ENCODE measurements around the gene SMAD3. TPM values are rescaled to one million over a fixed set of nuclear protein-coding genes. Genes with fewer than 3 reads are reported as not detected.

Gene SMAD3
- total and polyA plus RNA-seq, 2 of the 8 experiments (the other 6 are each of a cell fraction or from before 2014, with no cell fraction given) = 10.1 to 12.4 TPM

DNA sequence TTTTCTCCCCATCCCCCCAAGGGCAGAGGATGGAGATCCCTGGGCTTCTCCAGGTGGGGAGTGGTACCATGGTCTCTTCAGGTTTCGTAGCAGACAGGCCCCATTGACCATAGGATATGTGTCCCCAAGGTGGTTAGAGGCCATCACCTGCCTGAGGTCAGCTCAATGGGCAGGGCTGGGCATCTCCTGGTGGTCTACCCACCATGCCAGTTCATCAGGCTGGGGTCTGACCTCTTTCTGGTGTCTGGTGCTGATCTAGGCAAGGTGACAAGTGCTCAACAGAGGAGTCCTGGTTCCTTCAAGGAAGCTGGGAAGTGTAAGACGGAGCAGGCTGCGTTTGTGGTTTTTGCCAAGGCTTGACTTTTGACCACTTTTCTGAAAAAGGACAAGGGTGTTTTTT lies 71.4 kb downstream of the SMAD3 start:
- POLR2A ChIA-PET (ENCODE audit: partially characterized antibody) = interaction anchor here (0.5 kb wide), 1 partner anchor 41 kb away, joined by 4 read pairs; no protein-coding TSS in a partner anchor
- no peak overlapping the region; the same call in 1 of the 2 replicates for H2BK5ac ChIP-seq (ENCODE audit: low read depth, low read length)
- no peaks in the 10 kb centered on the region for H3K79me1 ChIP-seq (ENCODE audit: low read depth, low read length)
- no peak overlapping the region for H2BK20ac ChIP-seq (ENCODE audit: low read length)
- H4K91ac ChIP-seq (replicated peaks; ENCODE audit: insufficient read length, low read length) = peak overlapping the region; percentile 61
- no peak overlapping the region for H2AFZ ChIP-seq (ENCODE audit: low read length)
- no peak overlapping the region for H3K56ac ChIP-seq (replicated peaks; ENCODE audit: insufficient read length, low read depth, low read length)
- no peak overlapping the region for H3K4me2 ChIP-seq (ENCODE audit: insufficient read depth in 1 of 2, low read depth in 2 of 2, low read length in 2 of 2)
- H3K4me3 ChIP-seq (ENCODE audit: extremely low read depth in 1 of 4, insufficient read depth in 2 of 4, low read depth in 3 of 4, low read length in 4 of 4) = no peak overlapping the region
- no peaks in the 10 kb centered on the region for H3K9me3 ChIP-seq (ENCODE audit: insufficient read depth in 2 of 2, low read depth in 1 of 2, low read length in 1 of 2)
- no peak overlapping the region for H2AK5ac ChIP-seq (ENCODE audit: low read depth, low read length)
- no peak overlapping the region for H3K14ac ChIP-seq (ENCODE audit: insufficient read length)
- H3K79me2 ChIP-seq (ENCODE audit: control insufficient read depth in 1 of 2, insufficient read depth in 2 of 2, low read length in 2 of 2) = no peaks in the 10 kb centered on the region
- CTCF ChIA-PET (ENCODE audit: partially characterized antibody) = interaction anchor here (1.0 to 1.6 kb wide), 3 partner anchors 9 to 25 kb away, joined by 3 to 5 read pairs (median 3); no protein-coding TSS in a partner anchor
- no peak overlapping the region for H3K18ac ChIP-seq (ENCODE audit: extremely low read depth, low read length)
- no peak for DNase-seq (ENCODE audit: low read depth in 1 of 2, low spot score in 2 of 2)
- H3K4me1 ChIP-seq (replicated peaks in 1 of 4; ENCODE audit: control insufficient read depth in 3 of 4, insufficient read depth in 4 of 4, low read length in 3 of 4) = peaks cover 6 to 24% (median 15%) of the 10 kb centered on the region in 4 experiments; a peak in 6 of 7 replicates
- no peak overlapping the region for H2BK120ac ChIP-seq (replicated peaks; ENCODE audit: low read depth, low read length)
- H4K8ac ChIP-seq (ENCODE audit: extremely low read depth, insufficient read depth, low read length) = no peak overlapping the region
- H2BK12ac ChIP-seq (ENCODE audit: low read depth, low read length) = no peak overlapping the region
- no peaks in the 10 kb centered on the region for H3K36me3 ChIP-seq (ENCODE audit: control insufficient read depth in 2 of 4, insufficient read depth in 4 of 4, low read length in 3 of 4)
- H3K4ac ChIP-seq (replicated peaks; ENCODE audit: insufficient read length, low read depth, low read length) = no peak overlapping the region
- no peak overlapping the region for H3K23ac ChIP-seq (ENCODE audit: insufficient read length)
- no peak for FAIRE-seq
- H4K5ac ChIP-seq (ENCODE audit: insufficient read length, low read depth, low read length) = no peak overlapping the region
- WGBS, 2 experiments (ENCODE audit: extremely low coverage in 1 of 2, insufficient coverage in 1 of 2, insufficient read length in 1 of 2, insufficient replicate concordance in 2 of 2, low coverage in 1 of 2, low lambda C conversion rate in 2 of 2, missing lambda C conversion rate in 1 of 2) = 98% methylated on average over 3 of the region's 3 CpGs; no CpG with 5 or more reads in 1 of the 2 experiments
- no peak overlapping the region for H3K27ac ChIP-seq (ENCODE audit: low read depth, low read length)
- no peaks in the 10 kb centered on the region for H3K27me3 ChIP-seq (replicated peaks in 1 of 4; ENCODE audit: control insufficient read depth in 3 of 4, extremely low read depth in 1 of 4, insufficient read depth in 3 of 4, low read length in 3 of 4)
- H3K23me2 ChIP-seq (ENCODE audit: low read depth, low read length) = no peaks in the 10 kb centered on the region
- peaks cover 0 to 2% of the 10 kb centered on the region in 2 experiments for H4K20me1 ChIP-seq (replicated peaks in 1 of 2; ENCODE audit: control insufficient read depth in 1 of 2, insufficient read depth in 2 of 2, low read length in 2 of 2)
- H2BK15ac ChIP-seq (ENCODE audit: low read length) = no peak overlapping the region
- no peak overlapping the region for H3K9ac ChIP-seq (replicated peaks in 1 of 4; ENCODE audit: extremely low read depth in 1 of 4, low read depth in 3 of 4, low read length in 3 of 4)
- TF ChIP-seq BCL11A (IDR thresholded peaks at IDR 0.05; ENCODE audit: low read depth in 2 of 2, low read length in 2 of 2) (no peak), TCF12 (IDR thresholded peaks at IDR 0.05; ENCODE audit: low read depth, low read length) (no peak), SIX5 (IDR thresholded peaks at IDR 0.05; ENCODE audit: low read depth, low read length) (no peak), NRF1 (IDR thresholded peaks at IDR 0.05; ENCODE audit: low read depth, low read length) (no peak), BRCA1 (IDR thresholded peaks at IDR 0.05; ENCODE audit: low read depth, low read length) (no peak), SUZ12 (IDR thresholded peaks at IDR 0.05; ENCODE audit: low read length) (no peak), TBP (IDR thresholded peaks at IDR 0.05; ENCODE audit: low read depth, low read length) (no peak), BACH1 (IDR thresholded peaks at IDR 0.05; ENCODE audit: low read length) (no peak), CBX8 (IDR thresholded peaks at IDR 0.05; ENCODE audit: borderline replicate concordance, low read depth, low read length) (no peak), RNF2 (IDR thresholded peaks at IDR 0.05; ENCODE audit: borderline replicate concordance, low read depth, low read length, missing control alignments, poor library complexity, severe bottlenecking) (no peak), YY1 (IDR thresholded peaks at IDR 0.05; ENCODE audit: low read depth, low read length) (no peak), TEAD4 (IDR thresholded peaks at IDR 0.05; ENCODE audit: low read depth, low read length) (no peak)

Measured in H1 (cell line).